Activated naive CD8-positive, alpha-beta T cell treated with anti-CD3 and anti-CD28 coated beads, Interleukin-2, amount 50 U/mL, for 24 hours (primary cell): ENCODE measurements around the gene SLC1A3.
"Not testable (repeated sequence)": the region's sequence is repeated elsewhere in the genome, so short reads cannot be mapped to it uniquely, and the experiment has no call there.

Experiments
- ATAC-seq: fragments of 150-1000 bp; cut with Tn5 transposase; one replicate; pipeline ENCODE4 v1.10.0; 2021
- DNase-seq: peaks from one replicate; pipeline ENCODE4 v3.0.0; 2021
- H3K27ac Mint-ChIP-seq: one replicate; pipeline ENCODE4 v1.8.0; 2021; ENCODE audit warnings: mild to moderate bottlenecking, mixed read lengths
- H3K27me3 Mint-ChIP-seq: one replicate; pipeline ENCODE4 v1.8.0; 2021; ENCODE audit warnings: mixed read lengths
- H3K36me3 Mint-ChIP-seq: one replicate; pipeline ENCODE4 v1.8.0; 2021; ENCODE audit warnings: low read depth, mixed read lengths
- H3K4me1 Mint-ChIP-seq: one replicate; pipeline ENCODE4 v1.8.0; 2021; ENCODE audit warnings: mixed read lengths
- H3K4me3 Mint-ChIP-seq: one replicate; pipeline ENCODE4 v1.8.0; 2021; ENCODE audit warnings: mild to moderate bottlenecking, moderate library complexity, mixed read lengths
- H3K9me3 Mint-ChIP-seq: one replicate; pipeline ENCODE4 v1.8.0; 2021; ENCODE audit warnings: mixed read lengths

SLC1A3 gene

GRCh38 chr5:36606428-36607113, at the start of gene SLC1A3:
Gene SLC1A3 (plus strand): TSS chr5:36606606. CDS start chr5:36608424, 1,818 bp downstream.
- Mint-ChIP-seq H3K27me3 (peaks cover 62% of the 10 kb centered on the region), H3K4me1 (peaks cover 20% of the 10 kb centered on the region), H3K4me3 (peak within 1 kb of the TSS; percentile 88), H3K36me3 (no peaks in the 10 kb centered on the region), H3K9me3 (no peaks in the 10 kb centered on the region), H3K27ac (peak within 1 kb of the TSS; percentile 90)
- peak; percentile 93 for ATAC-seq
- DNase-seq = peak; percentile 51

DNA sequence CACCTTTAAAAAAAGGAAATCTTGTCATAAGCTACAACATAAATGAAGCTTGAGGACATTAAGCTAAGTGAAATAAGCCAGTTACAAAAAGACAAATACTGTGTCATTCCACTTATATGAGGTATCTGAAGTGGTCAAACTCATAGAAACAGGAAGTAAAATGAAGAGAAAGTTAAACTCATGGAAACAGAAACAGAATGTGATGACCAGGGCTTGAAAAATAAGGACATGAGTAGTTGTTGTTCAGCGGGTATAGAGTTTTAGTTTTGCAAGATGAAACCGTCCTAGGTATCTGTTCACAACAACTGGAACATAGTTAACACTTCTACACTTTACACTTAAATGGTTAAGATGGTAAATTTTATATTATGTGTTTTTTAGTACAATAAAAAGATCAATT, 47.8 kb upstream of the SLC1A3 start:
- ATAC-seq (no peak), DNase-seq (no peak)
- H3K36me3 Mint-ChIP-seq = no peaks in the 10 kb centered on the region
- no peak overlapping the region for H3K27ac Mint-ChIP-seq
- peaks cover 5% of the 10 kb centered on the region for H3K27me3 Mint-ChIP-seq
- H3K9me3 Mint-ChIP-seq = no peaks in the 10 kb centered on the region
- H3K4me1 Mint-ChIP-seq = no peaks in the 10 kb centered on the region
- no peak overlapping the region for H3K4me3 Mint-ChIP-seq

DNA sequence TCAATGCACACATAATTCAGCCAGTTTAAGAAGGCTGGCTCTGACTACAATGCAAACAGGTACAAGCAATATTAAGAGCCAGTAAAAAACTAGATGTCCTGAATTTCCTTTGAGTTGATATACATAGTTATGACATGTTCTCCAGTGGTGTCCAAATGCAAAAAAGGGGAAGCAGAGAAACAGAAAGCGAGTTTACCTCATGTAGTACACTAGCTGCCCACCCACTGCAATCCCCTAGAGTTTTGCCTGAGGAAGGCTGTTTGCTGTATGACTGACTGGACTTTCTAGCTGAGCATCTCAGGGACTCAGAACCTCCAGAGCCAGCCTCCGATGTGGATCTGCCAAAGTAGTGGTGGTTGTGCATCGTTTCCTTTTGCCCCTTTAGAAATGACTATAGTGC, 44.8 kb upstream of the SLC1A3 start:
- Mint-ChIP-seq H3K27me3 (no peaks in the 10 kb centered on the region), H3K4me1 (no peaks in the 10 kb centered on the region), H3K9me3 (no peaks in the 10 kb centered on the region), H3K36me3 (no peaks in the 10 kb centered on the region), H3K4me3 (no peak overlapping the region), H3K27ac (no peak overlapping the region)
- ATAC-seq = no peak
- no peak for DNase-seq

- Mint-ChIP-seq H3K27me3 (no peaks in the 10 kb centered on the region), H3K36me3 (no peaks in the 10 kb centered on the region), H3K4me1 (no peaks in the 10 kb centered on the region), H3K9me3 (no peaks in the 10 kb centered on the region), H3K27ac (no peak overlapping the region), H3K4me3 (no peak overlapping the region)
- no peak for ATAC-seq
- no peak for DNase-seq
Observed at GRCh38 chr5:36569491-36569890, 36.9 kb upstream of the SLC1A3 start.

- Mint-ChIP-seq H3K27me3 (no peaks in the 10 kb centered on the region), H3K4me1 (no peaks in the 10 kb centered on the region), H3K4me3 (no peak overlapping the region), H3K9me3 (no peaks in the 10 kb centered on the region), H3K27ac (no peak overlapping the region), H3K36me3 (no peaks in the 10 kb centered on the region)
- DNase-seq (no peak), ATAC-seq (no peak)
Observed at GRCh38 chr5:36570301-36571095, 35.9 kb upstream of the SLC1A3 start.

- H3K27ac Mint-ChIP-seq = no peak overlapping the region
- H3K4me1 Mint-ChIP-seq = no peaks in the 10 kb centered on the region
- no peak for ATAC-seq
- no peaks in the 10 kb centered on the region for H3K27me3 Mint-ChIP-seq
- DNase-seq = no peak
- H3K4me3 Mint-ChIP-seq = no peak overlapping the region
- H3K36me3 Mint-ChIP-seq = no peaks in the 10 kb centered on the region
- no peaks in the 10 kb centered on the region for H3K9me3 Mint-ChIP-seq
Observed at GRCh38 chr5:36571401-36572042, 34.9 kb upstream of the SLC1A3 start.

DNA sequence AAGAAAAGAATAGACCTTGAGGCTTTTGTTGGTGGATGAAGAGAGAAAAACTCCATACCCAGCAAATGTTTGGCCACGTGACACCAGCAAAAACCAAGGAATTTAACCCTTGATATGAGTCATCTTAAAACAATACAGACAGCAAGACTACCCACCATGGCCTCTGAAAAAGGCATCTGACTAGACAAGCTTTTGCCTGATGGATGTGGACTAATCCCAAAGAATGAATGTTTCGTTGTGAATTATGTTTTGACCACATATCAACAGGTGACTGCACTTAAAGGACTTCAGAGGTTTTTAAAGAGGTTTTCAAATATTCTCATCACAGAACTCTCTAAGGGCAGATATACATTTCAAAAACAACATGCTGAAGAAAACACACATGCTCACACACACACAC, 33.0 kb upstream of the SLC1A3 start:
- Mint-ChIP-seq H3K4me1 (no peaks in the 10 kb centered on the region), H3K36me3 (no peaks in the 10 kb centered on the region), H3K27ac (no peak overlapping the region), H3K4me3 (no peak overlapping the region), H3K27me3 (peaks cover 2% of the 10 kb centered on the region), H3K9me3 (no peaks in the 10 kb centered on the region)
- DNase-seq (no peak), ATAC-seq (no peak)

DNA sequence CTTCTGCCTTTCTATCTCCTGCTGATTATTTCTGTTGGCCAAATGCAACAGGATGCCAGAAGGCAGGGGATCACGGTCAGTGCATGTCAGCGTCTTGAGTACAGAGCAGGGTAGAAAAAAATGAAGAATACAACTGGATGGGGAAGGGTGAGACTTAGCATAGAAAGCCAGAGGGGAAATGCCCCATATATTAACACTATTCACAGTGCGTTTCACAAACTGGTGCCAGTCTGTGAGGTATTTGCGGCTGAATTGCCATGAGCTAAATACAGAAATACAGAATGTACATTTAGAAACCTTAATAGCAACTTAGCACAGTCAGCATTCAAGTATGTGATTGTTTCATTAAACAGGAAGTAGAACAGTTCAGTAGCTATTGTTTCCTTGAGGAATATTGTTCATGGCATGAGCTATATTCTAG, 31.0 kb upstream of the SLC1A3 start:
- no peak overlapping the region for H3K4me3 Mint-ChIP-seq
- no peaks in the 10 kb centered on the region for H3K36me3 Mint-ChIP-seq
- H3K9me3 Mint-ChIP-seq = no peaks in the 10 kb centered on the region
- no peak overlapping the region for H3K27ac Mint-ChIP-seq
- ATAC-seq (no peak), DNase-seq (no peak)
- peaks cover 4% of the 10 kb centered on the region for H3K27me3 Mint-ChIP-seq
- H3K4me1 Mint-ChIP-seq = peaks cover 1% of the 10 kb centered on the region

DNA sequence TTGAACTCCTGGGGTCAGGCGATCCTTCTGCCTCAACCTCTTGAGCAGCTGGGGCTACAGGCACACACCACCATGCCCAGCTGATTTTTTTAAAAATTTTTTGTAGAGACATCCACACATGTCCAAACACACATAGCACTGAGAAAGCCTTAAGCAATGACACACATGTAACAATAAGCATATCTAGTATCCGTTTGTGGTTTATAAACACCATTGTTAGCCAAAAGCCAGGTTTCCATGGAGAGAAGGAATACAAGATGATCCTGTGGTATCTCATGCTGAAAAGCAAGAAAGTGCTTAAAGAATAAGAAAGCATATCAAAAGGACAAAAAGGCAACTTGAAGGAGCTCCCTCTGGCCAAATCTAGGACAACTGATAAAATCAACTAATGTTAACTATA, 29.7 kb upstream of the SLC1A3 start:
- peaks cover 1% of the 10 kb centered on the region for H3K4me1 Mint-ChIP-seq
- ATAC-seq (no peak), DNase-seq (no peak)
- H3K36me3 Mint-ChIP-seq = no peaks in the 10 kb centered on the region
- H3K27ac Mint-ChIP-seq = no peak overlapping the region
- H3K27me3 Mint-ChIP-seq = peaks cover 7% of the 10 kb centered on the region
- no peaks in the 10 kb centered on the region for H3K9me3 Mint-ChIP-seq
- H3K4me3 Mint-ChIP-seq = no peak overlapping the region

DNA sequence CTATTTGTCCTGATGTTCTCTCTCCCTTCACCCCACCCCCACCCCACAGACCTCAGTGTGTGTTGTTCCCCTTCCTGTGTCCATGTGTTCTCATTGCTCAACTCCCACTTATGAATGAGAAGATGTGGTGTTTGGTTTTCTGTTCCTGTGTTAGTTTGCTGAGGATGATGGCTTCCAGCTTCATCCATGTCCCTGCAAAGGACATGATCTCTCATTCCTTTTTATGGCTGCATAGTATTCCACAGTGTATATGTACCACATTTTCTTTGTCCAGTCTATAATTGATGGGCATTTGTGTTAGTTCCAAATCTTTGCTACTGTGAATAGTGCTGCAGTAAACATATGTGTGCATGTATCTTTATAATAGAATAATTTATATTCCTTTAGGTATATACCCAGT, 26.5 kb upstream of the SLC1A3 start:
- ATAC-seq, H3K9me3 Mint-ChIP-seq, H3K4me1 Mint-ChIP-seq, DNase-seq, H3K4me3 Mint-ChIP-seq, H3K36me3 Mint-ChIP-seq, H3K27ac Mint-ChIP-seq: not testable (repeated sequence)
- peaks cover 11% of the 10 kb centered on the region for H3K27me3 Mint-ChIP-seq

GRCh38 chr5:36581070-36581469, 25.3 kb upstream of the SLC1A3 start:
- peaks cover 1% of the 10 kb centered on the region for H3K4me1 Mint-ChIP-seq
- DNase-seq = no peak
- ATAC-seq = no peak
- no peak overlapping the region for H3K4me3 Mint-ChIP-seq
- no peak overlapping the region for H3K27ac Mint-ChIP-seq
- H3K9me3 Mint-ChIP-seq = no peaks in the 10 kb centered on the region
- H3K36me3 Mint-ChIP-seq = no peaks in the 10 kb centered on the region
- H3K27me3 Mint-ChIP-seq = peaks cover 11% of the 10 kb centered on the region

DNA sequence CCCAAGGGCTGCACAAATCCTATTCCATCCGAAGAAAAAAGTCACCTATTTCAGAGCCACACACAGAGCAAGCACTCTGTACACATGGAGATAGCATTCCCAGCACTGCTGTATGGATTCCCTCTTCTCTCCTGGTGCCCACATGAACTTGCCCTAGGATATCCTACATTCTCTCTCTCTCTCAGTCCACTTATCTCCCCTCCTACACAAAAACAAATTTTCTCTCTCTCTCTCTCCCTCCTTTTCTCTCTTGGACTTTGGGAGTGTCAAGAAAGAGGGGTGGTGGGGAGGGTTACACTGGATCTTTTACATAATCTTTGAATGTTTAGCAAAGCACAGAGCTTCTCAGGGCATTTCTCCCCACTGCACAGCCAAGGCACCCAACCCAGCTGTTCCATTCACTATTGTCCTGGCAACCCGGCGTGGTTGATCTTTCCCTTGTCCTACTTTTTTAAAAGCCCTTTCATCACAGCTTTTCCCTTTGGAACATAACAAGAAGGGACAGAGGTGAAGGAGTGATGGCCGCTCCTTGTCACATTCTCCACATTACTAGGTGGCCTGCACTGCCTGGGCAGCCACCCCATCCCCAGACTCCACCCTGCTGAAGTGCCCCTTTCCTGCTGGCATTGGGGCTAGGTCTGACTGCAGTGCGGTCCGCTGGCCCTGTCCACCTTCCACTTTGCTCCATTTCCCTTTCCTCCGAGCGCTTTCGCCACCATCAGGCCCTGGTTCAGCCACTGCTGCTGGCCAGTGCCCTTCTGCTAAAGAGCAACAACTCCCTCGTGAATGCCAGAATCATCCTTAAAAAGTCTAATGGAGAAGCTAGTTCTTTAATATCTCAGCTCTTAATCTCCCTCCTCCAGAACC, 22.2 kb upstream of the SLC1A3 start:
- ATAC-seq = no peak
- no peak overlapping the region for H3K4me3 Mint-ChIP-seq
- H3K36me3 Mint-ChIP-seq = no peaks in the 10 kb centered on the region
- no peak for DNase-seq
- H3K9me3 Mint-ChIP-seq = no peaks in the 10 kb centered on the region
- no peak overlapping the region for H3K27ac Mint-ChIP-seq
- H3K27me3 Mint-ChIP-seq = peaks cover 11% of the 10 kb centered on the region
- peaks cover 1% of the 10 kb centered on the region for H3K4me1 Mint-ChIP-seq

- ATAC-seq = no peak
- Mint-ChIP-seq H3K27ac (no peak overlapping the region), H3K36me3 (no peaks in the 10 kb centered on the region), H3K27me3 (peaks cover 10% of the 10 kb centered on the region), H3K4me3 (no peak overlapping the region), H3K9me3 (no peaks in the 10 kb centered on the region), H3K4me1 (no peaks in the 10 kb centered on the region)
- no peak for DNase-seq
Observed at GRCh38 chr5:36585701-36586100, 20.7 kb upstream of the SLC1A3 start.

GRCh38 chr5:36587354-36587753, 19.1 kb upstream of the SLC1A3 start:
- ATAC-seq (no peak), DNase-seq (no peak)
- H3K36me3 Mint-ChIP-seq = no peaks in the 10 kb centered on the region
- no peaks in the 10 kb centered on the region for H3K9me3 Mint-ChIP-seq
- no peak overlapping the region for H3K27ac Mint-ChIP-seq
- H3K4me3 Mint-ChIP-seq = no peak overlapping the region
- H3K27me3 Mint-ChIP-seq = peaks cover 7% of the 10 kb centered on the region
- H3K4me1 Mint-ChIP-seq = no peaks in the 10 kb centered on the region
